Measurements from ENCODE around the gene CAMTA2. TPM values are rescaled to one million over a fixed set of nuclear protein-coding genes. Genes with fewer than 3 reads are reported as not detected.
A peak's percentile ranks its signal among the peaks of the same experiment; 100 is the strongest.

CAMTA2 gene
- total RNA-seq, 2 experiments from 2014 or later, result 91.5 to 99.0 TPM

DNA sequence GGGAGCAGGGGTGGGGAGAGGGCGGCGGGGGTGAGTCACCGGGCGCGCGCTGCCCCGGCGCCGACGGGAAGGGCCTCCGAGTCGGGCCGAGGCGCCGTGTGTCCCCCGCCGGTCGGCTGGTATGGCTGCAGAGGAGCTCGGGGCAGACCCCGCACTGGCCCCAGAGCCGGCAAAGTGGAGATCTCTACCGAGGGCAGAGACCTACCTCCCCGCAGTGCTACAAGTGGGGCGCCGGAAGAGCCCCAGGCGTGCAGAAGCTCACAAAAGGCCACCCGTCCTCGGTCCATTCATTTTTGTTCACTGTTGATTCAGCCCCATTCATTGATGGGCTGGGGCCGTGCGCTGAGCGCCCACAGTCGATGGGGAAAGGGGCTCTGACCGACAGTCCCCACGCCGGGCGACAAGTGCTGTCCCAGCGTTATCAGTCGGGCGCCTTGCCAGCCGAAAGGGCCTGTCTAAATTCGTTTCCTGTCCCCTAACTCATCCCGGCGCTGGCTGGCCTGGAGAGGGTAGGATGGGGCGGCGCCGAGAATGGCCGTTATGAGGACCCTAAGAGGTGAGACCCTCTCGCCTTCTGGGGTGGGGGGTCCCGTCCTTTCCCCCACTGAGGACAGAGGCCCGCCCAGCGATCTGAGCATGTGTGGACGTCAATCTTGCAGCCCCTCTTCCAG is 37.3 kb downstream of the CAMTA2 start:
- CTCF ChIA-PET, result interaction anchor here (1.0 to 1.5 kb wide), 3 partner anchors 12 to 41 kb away, joined by 3 to 5 read pairs (median 4); partner anchors contain the start of gene SPAG7
- no peak for TF ChIP-seq CTCF (IDR thresholded peaks at IDR 0.05)
- intact Hi-C loops (cut with micrococcal nuclease), result no loop called here
- H3K4me3 Mint-ChIP-seq, result peak overlapping the region; percentile 97
- peak overlapping the region; percentile 97 for H3K27ac Mint-ChIP-seq
- peaks cover 29% of the 10 kb centered on the region for H3K36me3 Mint-ChIP-seq (ENCODE audit: low read depth)
- H3K4me1 Mint-ChIP-seq (ENCODE audit: low read depth), result peaks cover 19% of the 10 kb centered on the region
- no peaks in the 10 kb centered on the region for H3K27me3 Mint-ChIP-seq
- DNase-seq (peak; percentile 62), ATAC-seq (peak; percentile 14)
- POLR2A ChIA-PET, result interaction anchor here (0.9 to 20.8 kb wide), 7 partner anchors 10 to 130 kb away, joined by 3 to 627 read pairs (median 5); partner anchors contain the start of genes INCA1, KIF1C, RNF167 and SLC25A11
- H3K9me3 Mint-ChIP-seq, result no peaks in the 10 kb centered on the region

- no peaks in the 10 kb centered on the region for H3K27me3 Mint-ChIP-seq
- H3K9me3 Mint-ChIP-seq, result no peaks in the 10 kb centered on the region
- ChIA-PET CTCF (interaction anchor here (1.0 to 1.4 kb wide), 3 partner anchors 9 to 17 kb away, joined by 3 to 5 read pairs (median 3); partner anchors contain the start of genes RNF167, SLC25A11 and SPAG7), POLR2A (interaction anchor here (0.9 to 20.8 kb wide), 12 partner anchors 9 to 162 kb away, joined by 3 to 627 read pairs (median 5); partner anchors contain the start of genes C17orf107, CAMTA2, INCA1 and KIF1C)
- DNase-seq, result peak; percentile 84
- peak overlapping the region; percentile 99 for H3K27ac Mint-ChIP-seq
- peaks cover 36% of the 10 kb centered on the region for H3K36me3 Mint-ChIP-seq (ENCODE audit: low read depth)
- intact Hi-C loops (cut with micrococcal nuclease), result no loop called here
- no peak for TF ChIP-seq CTCF (IDR thresholded peaks at IDR 0.05)
- H3K4me1 Mint-ChIP-seq (ENCODE audit: low read depth), result peaks cover 26% of the 10 kb centered on the region
- ATAC-seq, result peak; percentile 21
- peak overlapping the region; percentile 97 for H3K4me3 Mint-ChIP-seq
Observed at GRCh38 chr17:4949321-4950074, 38.0 kb downstream of the CAMTA2 start.

DNA sequence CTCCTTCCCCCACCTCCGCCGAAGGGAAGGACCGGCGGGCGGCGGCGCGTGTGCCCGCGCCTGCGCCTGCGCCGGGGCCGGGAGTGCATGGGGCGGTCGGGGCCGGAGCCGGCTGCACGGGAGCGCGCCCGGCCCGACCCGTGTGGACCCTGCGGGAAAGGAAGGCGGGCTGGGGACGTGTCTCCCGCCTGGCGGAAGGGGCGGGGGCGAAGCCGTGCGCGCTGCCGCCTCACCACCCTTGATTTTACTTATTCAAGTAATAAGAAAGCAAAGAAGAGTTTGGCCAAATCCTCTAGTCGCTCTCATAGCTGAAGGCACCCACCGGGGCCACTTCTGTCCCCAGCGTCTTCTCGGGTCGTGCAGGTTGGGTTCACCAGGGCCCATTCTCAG is 38.5 kb downstream of the CAMTA2 start:
- Mint-ChIP-seq H3K27ac (peak overlapping the region; percentile 99), H3K4me1 (ENCODE audit: low read depth) (peaks cover 32% of the 10 kb centered on the region), H3K36me3 (ENCODE audit: low read depth) (peaks cover 42% of the 10 kb centered on the region), H3K4me3 (peak overlapping the region; percentile 97), H3K27me3 (no peaks in the 10 kb centered on the region), H3K9me3 (no peaks in the 10 kb centered on the region)
- POLR2A ChIA-PET, result interaction anchor here (0.9 to 20.8 kb wide), 12 partner anchors 9 to 227 kb away, joined by 3 to 627 read pairs (median 6); partner anchors contain the start of genes C17orf107, CAMTA2, CHRNE and KIF1C
- TF ChIP-seq CTCF (IDR thresholded peaks at IDR 0.05), result no peak
- intact Hi-C loops (cut with micrococcal nuclease), result no loop called here
- CTCF ChIA-PET, result interaction anchor here (1.4 kb wide), 1 partner anchor 9 kb away, joined by 3 read pairs; the partner anchor contains the start of genes RNF167 and SLC25A11
- ATAC-seq (peak; percentile 35), DNase-seq (peak; percentile 85)

GRCh38 chr17:4948166-4948930 is 39.1 kb downstream of the CAMTA2 start, which contains the start of gene PFN1:
Gene PFN1 (minus strand): TSS chr17:4948530. CDS start chr17:4948394, 136 bp downstream.
- no peaks in the 10 kb centered on the region for H3K27me3 Mint-ChIP-seq
- H3K4me1 Mint-ChIP-seq (ENCODE audit: low read depth), result peaks cover 37% of the 10 kb centered on the region
- no peaks in the 10 kb centered on the region for H3K9me3 Mint-ChIP-seq
- no peak for TF ChIP-seq CTCF (IDR thresholded peaks at IDR 0.05)
- H3K27ac Mint-ChIP-seq, result peak within 1 kb of the TSS; percentile 99
- DNase-seq, result peak; percentile 96
- CTCF ChIA-PET, result interaction anchor here (1.4 to 2.8 kb wide), 2 partner anchors 8 to 21 kb away, joined by 3 to 8 read pairs; partner anchors contain the start of genes RNF167 and SLC25A11
- H3K4me3 Mint-ChIP-seq, result peak within 1 kb of the TSS; percentile 97
- POLR2A ChIA-PET, result interaction anchor here (0.6 to 20.8 kb wide), 18 partner anchors 9 to 706 kb away, joined by 3 to 627 read pairs (median 4); partner anchors contain the start of genes C17orf107, CAMTA2, CHRNE and KIF1C
- peak; percentile 50 for ATAC-seq
- intact Hi-C loops (cut with micrococcal nuclease), result no loop called here
- H3K36me3 Mint-ChIP-seq (ENCODE audit: low read depth), result peaks cover 45% of the 10 kb centered on the region
